ENCODE results near the gene MYORG. TPM values are rescaled to one million over a fixed set of nuclear protein-coding genes. Genes with fewer than 3 reads are reported as not detected.

MYORG gene
- total RNA-seq, 1 experiment from 2014 or later, result 11.5 TPM

GRCh38 chr9:34373749-34374148 lies 2.9 kb downstream of the MYORG start:
- H3K36me3 Mint-ChIP-seq (ENCODE audit: insufficient read depth, unreplicated experiment), result peaks cover 28% of the 10 kb centered on the region
- H3K9me3 Mint-ChIP-seq (ENCODE audit: low read depth, unreplicated experiment), result peaks cover under 1% of the 10 kb centered on the region
- intact Hi-C loops (cut with micrococcal nuclease; ENCODE audit: unreplicated experiment), result no loop called here
- BruUV-seq (replicated peaks), result no TSS peak
- no peak for DNase-seq
- peaks cover 4% of the 10 kb centered on the region for H3K27me3 Mint-ChIP-seq (ENCODE audit: unreplicated experiment)
- CTCF ChIA-PET, result no interaction called here
- H3K27ac Mint-ChIP-seq (ENCODE audit: unreplicated experiment), result peak overlapping the region; percentile 0
- H3K4me1 Mint-ChIP-seq (ENCODE audit: low read depth, unreplicated experiment), result peaks cover 27% of the 10 kb centered on the region
- no peak for TF ChIP-seq CTCF (IDR thresholded peaks at IDR 0.05; ENCODE audit: unreplicated experiment)
- H3K4me3 Mint-ChIP-seq (ENCODE audit: low read depth, unreplicated experiment), result no peak overlapping the region

GRCh38 chr9:34372467-34373011 lies 4.2 kb downstream of the MYORG start:
- no TSS peak for BruUV-seq (replicated peaks)
- no peak overlapping the region for H3K4me3 Mint-ChIP-seq (ENCODE audit: low read depth, unreplicated experiment)
- CTCF ChIA-PET, result no interaction called here
- H3K27me3 Mint-ChIP-seq (ENCODE audit: unreplicated experiment), result no peaks in the 10 kb centered on the region
- no peak for DNase-seq
- peaks cover 3% of the 10 kb centered on the region for H3K9me3 Mint-ChIP-seq (ENCODE audit: low read depth, unreplicated experiment)
- H3K27ac Mint-ChIP-seq (ENCODE audit: unreplicated experiment), result no peak overlapping the region
- peaks cover 21% of the 10 kb centered on the region for H3K4me1 Mint-ChIP-seq (ENCODE audit: low read depth, unreplicated experiment)
- intact Hi-C loops (cut with micrococcal nuclease; ENCODE audit: unreplicated experiment), result no loop called here
- no peak for TF ChIP-seq CTCF (IDR thresholded peaks at IDR 0.05; ENCODE audit: unreplicated experiment)
- H3K36me3 Mint-ChIP-seq (ENCODE audit: insufficient read depth, unreplicated experiment), result peaks cover 28% of the 10 kb centered on the region

GRCh38 chr9:34371886-34372466 lies 4.7 kb downstream of the MYORG start:
- no TSS peak for BruUV-seq (replicated peaks)
- intact Hi-C loops (cut with micrococcal nuclease; ENCODE audit: unreplicated experiment), result no loop called here
- DNase-seq, result no peak
- peaks cover 25% of the 10 kb centered on the region for H3K36me3 Mint-ChIP-seq (ENCODE audit: insufficient read depth, unreplicated experiment)
- H3K4me3 Mint-ChIP-seq (ENCODE audit: low read depth, unreplicated experiment), result no peak overlapping the region
- no peaks in the 10 kb centered on the region for H3K27me3 Mint-ChIP-seq (ENCODE audit: unreplicated experiment)
- peaks cover 3% of the 10 kb centered on the region for H3K9me3 Mint-ChIP-seq (ENCODE audit: low read depth, unreplicated experiment)
- CTCF ChIA-PET, result no interaction called here
- TF ChIP-seq CTCF (IDR thresholded peaks at IDR 0.05; ENCODE audit: unreplicated experiment), result no peak
- no peak overlapping the region for H3K27ac Mint-ChIP-seq (ENCODE audit: unreplicated experiment)
- H3K4me1 Mint-ChIP-seq (ENCODE audit: low read depth, unreplicated experiment), result peaks cover 21% of the 10 kb centered on the region

GRCh38 chr9:34370970-34371880 lies 5.5 kb downstream of the MYORG start:
- H3K9me3 Mint-ChIP-seq (ENCODE audit: low read depth, unreplicated experiment), result peaks cover 3% of the 10 kb centered on the region
- H3K36me3 Mint-ChIP-seq (ENCODE audit: insufficient read depth, unreplicated experiment), result peaks cover 19% of the 10 kb centered on the region
- no peak overlapping the region for H3K4me3 Mint-ChIP-seq (ENCODE audit: low read depth, unreplicated experiment)
- peaks cover 21% of the 10 kb centered on the region for H3K4me1 Mint-ChIP-seq (ENCODE audit: low read depth, unreplicated experiment)
- intact Hi-C loops (cut with micrococcal nuclease; ENCODE audit: unreplicated experiment), result no loop called here
- no peak overlapping the region for H3K27ac Mint-ChIP-seq (ENCODE audit: unreplicated experiment)
- no peak for DNase-seq
- CTCF ChIA-PET, result no interaction called here
- no peak for TF ChIP-seq CTCF (IDR thresholded peaks at IDR 0.05; ENCODE audit: unreplicated experiment)
- BruUV-seq (replicated peaks), result no TSS peak
- no peaks in the 10 kb centered on the region for H3K27me3 Mint-ChIP-seq (ENCODE audit: unreplicated experiment)

All from Calu3 (cell line).